ENCODE results near the gene CXXC1. TPM values are rescaled to one million over a fixed set of nuclear protein-coding genes. Genes with fewer than 3 reads are reported as not detected.

Gene CXXC1
- total RNA-seq, 1 donor from 2014 or later: 32.6 TPM

DNA sequence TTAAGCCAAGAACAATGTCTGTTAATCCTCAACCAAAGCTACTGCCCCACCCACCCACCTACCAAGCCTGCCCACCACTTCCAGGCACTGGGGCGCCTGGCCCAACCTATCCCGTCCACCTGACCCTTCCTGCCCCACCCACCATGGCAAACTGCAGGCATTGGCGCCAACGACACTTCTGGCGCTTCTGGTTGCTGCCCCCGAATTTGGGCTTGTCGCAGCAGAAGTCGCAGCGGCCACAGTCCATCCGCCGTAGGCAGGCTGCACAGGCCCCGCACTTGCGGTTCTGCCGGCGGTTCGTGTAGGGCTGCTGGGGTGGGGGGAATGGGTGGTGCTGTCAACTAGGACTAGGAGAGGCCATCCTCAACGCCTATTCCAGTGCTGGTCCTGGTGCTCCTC lies 13.4 kb downstream of the CXXC1 start:
- TF ChIP-seq, protein P1, sequence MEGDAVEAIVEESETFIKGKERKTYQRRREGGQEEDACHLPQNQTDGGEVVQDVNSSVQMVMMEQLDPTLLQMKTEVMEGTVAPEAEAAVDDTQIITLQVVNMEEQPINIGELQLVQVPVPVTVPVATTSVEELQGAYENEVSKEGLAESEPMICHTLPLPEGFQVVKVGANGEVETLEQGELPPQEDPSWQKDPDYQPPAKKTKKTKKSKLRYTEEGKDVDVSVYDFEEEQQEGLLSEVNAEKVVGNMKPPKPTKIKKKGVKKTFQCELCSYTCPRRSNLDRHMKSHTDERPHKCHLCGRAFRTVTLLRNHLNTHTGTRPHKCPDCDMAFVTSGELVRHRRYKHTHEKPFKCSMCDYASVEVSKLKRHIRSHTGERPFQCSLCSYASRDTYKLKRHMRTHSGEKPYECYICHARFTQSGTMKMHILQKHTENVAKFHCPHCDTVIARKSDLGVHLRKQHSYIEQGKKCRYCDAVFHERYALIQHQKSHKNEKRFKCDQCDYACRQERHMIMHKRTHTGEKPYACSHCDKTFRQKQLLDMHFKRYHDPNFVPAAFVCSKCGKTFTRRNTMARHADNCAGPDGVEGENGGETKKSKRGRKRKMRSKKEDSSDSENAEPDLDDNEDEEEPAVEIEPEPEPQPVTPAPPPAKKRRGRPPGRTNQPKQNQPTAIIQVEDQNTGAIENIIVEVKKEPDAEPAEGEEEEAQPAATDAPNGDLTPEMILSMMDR (IDR thresholded peaks at IDR 0.05; ENCODE audit: insufficient read depth, low read length, severe bottlenecking): no peak
- peaks cover 51% of the 10 kb centered on the region for H3K36me3 ChIP-seq (ENCODE audit: control insufficient read depth, insufficient read depth, low read length)
- DNase-seq (ENCODE audit: low read depth) (no peak), FAIRE-seq (no peak)
- no peak overlapping the region for H3K4me3 ChIP-seq (ENCODE audit: low read depth, low read length)
- H3K27me3 ChIP-seq (ENCODE audit: control insufficient read depth, insufficient read depth, low read length): no peaks in the 10 kb centered on the region

DNA sequence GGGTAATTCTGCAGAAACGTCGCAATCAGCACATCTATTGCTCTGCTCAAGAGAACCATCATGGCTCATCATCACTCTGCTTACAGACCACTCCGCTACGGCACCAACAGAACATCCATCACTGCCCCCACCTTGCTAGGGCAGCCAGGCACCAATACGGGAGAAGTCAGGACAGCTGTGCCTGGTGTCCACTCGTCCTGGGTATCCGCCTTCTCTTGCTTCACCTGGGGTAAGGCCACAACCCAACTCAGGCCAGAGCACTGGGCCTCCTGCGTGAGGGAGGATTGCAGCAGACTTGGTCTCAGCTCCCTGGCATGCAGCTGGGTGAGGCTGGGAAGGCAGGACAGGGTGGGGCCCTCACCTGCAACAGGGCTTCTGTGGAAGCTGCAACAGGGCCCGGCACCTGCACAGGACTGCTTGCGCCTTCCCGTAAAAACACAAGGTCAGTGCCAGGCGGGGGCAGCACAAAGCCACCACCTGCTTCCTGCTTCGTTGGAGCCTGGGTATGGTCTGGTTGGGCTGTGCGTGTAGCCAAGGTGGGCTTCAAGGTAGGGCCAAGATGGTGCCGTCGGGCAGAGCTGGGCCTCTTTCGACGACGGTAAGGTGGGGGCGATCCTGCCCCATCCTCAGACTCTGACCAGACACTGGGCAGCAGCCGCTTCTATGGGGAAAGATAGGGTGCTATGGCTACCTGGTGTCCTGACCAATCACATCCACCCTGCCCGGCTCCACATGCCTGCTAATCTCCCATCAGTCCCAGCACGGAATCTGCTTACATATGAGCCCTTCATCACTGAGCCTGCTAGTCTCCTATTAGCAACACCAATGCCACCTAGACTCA lies 14.1 kb downstream of the CXXC1 start:
- H3K36me3 ChIP-seq (ENCODE audit: control insufficient read depth, insufficient read depth, low read length): peaks cover 51% of the 10 kb centered on the region

DNA sequence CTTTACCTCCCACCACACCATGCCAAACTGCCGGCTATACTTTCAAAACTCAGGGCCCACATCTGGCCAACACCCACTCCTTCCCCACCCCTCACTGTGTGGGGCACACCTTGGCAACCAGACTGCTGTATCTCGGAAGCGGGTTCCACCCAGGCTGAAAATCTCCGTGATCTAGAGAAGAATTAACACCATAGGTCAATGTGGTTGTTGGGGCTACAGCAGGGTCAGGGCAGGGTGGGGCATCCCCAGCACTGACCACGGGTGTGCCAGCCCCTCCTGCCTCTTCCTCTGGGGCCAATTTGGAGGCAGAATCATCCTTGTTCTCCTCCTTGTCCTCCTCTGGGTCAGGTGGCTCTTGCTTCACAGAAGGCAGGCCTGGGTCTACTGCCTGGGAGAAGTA lies 14.9 kb downstream of the CXXC1 start:
- peaks cover 51% of the 10 kb centered on the region for H3K36me3 ChIP-seq (ENCODE audit: control insufficient read depth, insufficient read depth, low read length)
- DNase-seq (ENCODE audit: low read depth) (no peak), FAIRE-seq (no peak)
- TF ChIP-seq, protein P1 (IDR thresholded peaks at IDR 0.05; ENCODE audit: insufficient read depth, low read length, severe bottlenecking): no peak
- no peak overlapping the region for H3K4me3 ChIP-seq (ENCODE audit: low read depth, low read length)
- H3K27me3 ChIP-seq (ENCODE audit: control insufficient read depth, insufficient read depth, low read length): no peaks in the 10 kb centered on the region

More for the DNA sequence above, 14.1 kb downstream of the CXXC1 start:
- H3K27me3 ChIP-seq (ENCODE audit: control insufficient read depth, insufficient read depth, low read length): no peaks in the 10 kb centered on the region
- TF ChIP-seq, protein P1 (IDR thresholded peaks at IDR 0.05; ENCODE audit: insufficient read depth, low read length, severe bottlenecking): no peak
- FAIRE-seq (peak; percentile 89), DNase-seq (ENCODE audit: low read depth) (no peak)
- no peak overlapping the region for H3K4me3 ChIP-seq (ENCODE audit: low read depth, low read length)

DNA sequence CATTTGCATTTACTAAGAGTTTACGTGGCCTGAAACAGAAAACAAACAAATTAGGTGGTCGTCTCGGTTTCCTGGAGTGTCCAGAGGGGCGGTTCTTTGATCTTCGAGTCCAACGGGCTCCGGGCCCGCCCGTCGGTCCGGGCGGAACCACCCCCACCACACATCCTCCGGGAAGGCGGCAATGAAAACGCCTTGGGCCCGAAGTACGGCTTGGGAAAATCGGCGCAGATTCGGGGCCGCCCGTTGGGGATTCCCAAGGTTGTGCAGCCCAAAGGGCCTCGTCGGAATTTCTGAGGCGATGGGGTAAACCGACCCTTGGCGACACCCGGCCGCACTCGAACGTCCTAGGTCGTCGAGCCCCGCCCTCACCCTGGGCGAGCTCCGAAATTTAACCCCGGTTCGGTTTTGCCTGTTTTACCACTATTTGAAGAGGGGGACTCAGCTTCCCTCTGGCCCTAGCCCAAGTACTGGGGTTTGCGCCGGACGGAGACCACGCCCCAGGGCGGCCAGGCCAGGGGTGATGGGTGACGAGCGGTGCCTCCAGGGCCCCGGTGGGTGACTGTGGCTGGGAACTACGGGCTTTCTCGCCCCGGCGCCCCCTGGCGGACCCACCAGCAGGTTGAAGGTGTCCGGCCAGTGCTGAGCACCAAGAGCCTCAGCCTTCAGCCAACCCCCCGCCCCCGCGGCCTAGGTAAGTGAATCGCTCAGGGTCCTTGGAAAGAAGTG lies 19.3 kb downstream of the CXXC1 start:
- Histone ChIP-seq H3K4me3 (ENCODE audit: low read depth, low read length) (peak overlapping the region; percentile 39), H3K36me3 (ENCODE audit: control insufficient read depth, insufficient read depth, low read length) (peaks cover 18% of the 10 kb centered on the region), H3K27me3 (ENCODE audit: control insufficient read depth, insufficient read depth, low read length) (no peaks in the 10 kb centered on the region)
- FAIRE-seq (no peak), DNase-seq (ENCODE audit: low read depth) (peak; percentile 53)
- TF ChIP-seq, protein P1 (IDR thresholded peaks at IDR 0.05; ENCODE audit: insufficient read depth, low read length, severe bottlenecking): peak; percentile 85

DNA sequence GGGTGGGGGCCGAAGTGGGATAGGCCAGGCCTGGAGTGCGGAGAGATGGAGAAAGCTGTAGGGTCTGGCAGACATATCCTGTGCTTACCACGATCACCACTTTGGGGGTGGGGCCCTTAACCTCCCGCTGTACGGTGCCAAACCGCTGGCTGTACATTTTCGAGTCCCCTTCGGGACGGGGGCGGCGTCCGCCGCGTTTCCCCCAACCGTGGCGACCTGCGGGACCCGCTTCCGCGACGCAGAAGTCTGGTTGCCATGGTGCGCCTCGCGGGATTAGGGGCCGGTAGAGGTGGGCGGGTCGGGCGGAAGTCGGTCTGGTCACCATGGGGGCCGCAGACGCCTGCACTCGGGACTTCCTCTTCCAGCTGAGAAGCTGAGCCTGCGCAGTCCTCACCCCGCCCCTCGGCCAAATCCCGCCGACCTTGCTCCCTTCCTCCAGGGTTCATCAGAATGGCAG lies 21.2 kb downstream of the CXXC1 start, which contains the start of gene CFAP53:
Gene CFAP53 (minus strand): TSS at position 248 of the 457 bp plus-strand sequence. CDS start 91 bp downstream, at position 157.
- TF ChIP-seq, protein P1 (IDR thresholded peaks at IDR 0.05; ENCODE audit: insufficient read depth, low read length, severe bottlenecking): no peak
- Histone ChIP-seq H3K36me3 (ENCODE audit: control insufficient read depth, insufficient read depth, low read length) (peaks cover 5% of the 10 kb centered on the region), H3K4me3 (ENCODE audit: low read depth, low read length) (peak within 1 kb of the TSS; percentile 64), H3K27me3 (ENCODE audit: control insufficient read depth, insufficient read depth, low read length) (no peaks in the 10 kb centered on the region)
- DNase-seq (ENCODE audit: low read depth) (peak; percentile 74), FAIRE-seq (no peak)
